Right atrium auricular region (tissue), 2 donors: ENCODE results near the gene FAM184A. TPM values are rescaled to one million over a fixed set of nuclear protein-coding genes. Genes with fewer than 3 reads are reported as not detected.

Source experiments
- DNase-seq: peaks from one replicate; pipeline ENCODE4 v3.0.0-alpha.2; 2019; ENCODE audit warnings: low spot score
- H3K27ac ChIP-seq, 2 donors: fragments of 200-600 bp; sonication (generic); 1 replicate in 1 of 2; 2 replicates in 1 of 2; pipeline ENCODE4 v1.5.1; 2016 to 2019
- H3K27me3 ChIP-seq, 2 donors: fragments of 200-600 bp; sonication (generic); one replicate each; pipeline versions ENCODE4 v1.5.1 to v1.6.0; 2017 to 2019
- H3K36me3 ChIP-seq: fragments of 200-600 bp; sonication (generic); one replicate; pipeline ENCODE4 v1.5.1; 2016
- H3K4me1 ChIP-seq, 2 donors: fragments of 200-600 bp; sonication (generic); one replicate each; pipeline versions ENCODE4 v1.5.1 to v1.6.0; 2017 to 2019
- H3K4me3 ChIP-seq, 2 donors: fragments of 200-600 bp; sonication (generic); 1 replicate in 1 of 2; 2 replicates in 1 of 2; pipeline ENCODE4 v1.5.1; 2017 to 2019; ENCODE audit warnings: mild to moderate bottlenecking in 1 of 2, moderate library complexity in 1 of 2
- H3K9me3 ChIP-seq, 2 donors: fragments of 200-600 bp; sonication (generic); one replicate each; pipeline ENCODE4 v1.5.1; 2019
- total RNA-seq, 2 donors: library from RNA; depleted of rRNA; stranded (reverse); fragments of >200 nt; gene quantifications; one replicate each; pipeline ENCODE4 v1.1.0, GENCODE V29; 2016
- TF ChIP-seq, protein P1 (sequence below), 2 donors: fragments of 200-600 bp; sonication (generic); IDR thresholded peaks; one replicate each; pipeline ENCODE4 v1.5.1; 2019; ENCODE audit warnings: antibody characterized with exemption in 2 of 2

Gene FAM184A
- total RNA-seq, 2 donors from 2014 or later = 1.3 to 2.2 TPM

DNA sequence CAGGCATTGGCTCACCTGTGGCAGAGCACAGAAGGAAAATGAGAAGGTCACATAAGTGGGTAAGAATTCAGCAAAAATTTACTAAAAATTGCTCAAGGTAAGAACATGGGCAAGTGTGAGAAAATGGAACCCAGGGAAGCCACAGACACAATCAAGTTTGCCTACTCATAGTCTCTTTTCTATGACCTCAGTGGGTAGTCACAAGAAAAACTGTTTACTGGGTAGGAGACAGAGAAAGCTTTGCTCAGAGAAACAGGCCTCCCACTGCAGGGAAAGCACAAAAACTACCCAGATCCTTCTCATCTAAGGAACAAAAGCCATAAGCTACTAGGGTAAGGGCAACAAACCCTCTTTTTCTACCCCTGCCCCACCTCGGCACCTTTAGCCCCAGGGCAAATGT lies 35.2 kb downstream of the FAM184A start:
- Histone ChIP-seq H3K36me3 (no peaks in the 10 kb centered on the region), H3K4me1 (no peaks in the 10 kb centered on the region), H3K27ac (no peak overlapping the region), H3K9me3 (no peaks in the 10 kb centered on the region), H3K27me3 (no peaks in the 10 kb centered on the region), H3K4me3 (no peak overlapping the region)
- TF ChIP-seq, protein P1, sequence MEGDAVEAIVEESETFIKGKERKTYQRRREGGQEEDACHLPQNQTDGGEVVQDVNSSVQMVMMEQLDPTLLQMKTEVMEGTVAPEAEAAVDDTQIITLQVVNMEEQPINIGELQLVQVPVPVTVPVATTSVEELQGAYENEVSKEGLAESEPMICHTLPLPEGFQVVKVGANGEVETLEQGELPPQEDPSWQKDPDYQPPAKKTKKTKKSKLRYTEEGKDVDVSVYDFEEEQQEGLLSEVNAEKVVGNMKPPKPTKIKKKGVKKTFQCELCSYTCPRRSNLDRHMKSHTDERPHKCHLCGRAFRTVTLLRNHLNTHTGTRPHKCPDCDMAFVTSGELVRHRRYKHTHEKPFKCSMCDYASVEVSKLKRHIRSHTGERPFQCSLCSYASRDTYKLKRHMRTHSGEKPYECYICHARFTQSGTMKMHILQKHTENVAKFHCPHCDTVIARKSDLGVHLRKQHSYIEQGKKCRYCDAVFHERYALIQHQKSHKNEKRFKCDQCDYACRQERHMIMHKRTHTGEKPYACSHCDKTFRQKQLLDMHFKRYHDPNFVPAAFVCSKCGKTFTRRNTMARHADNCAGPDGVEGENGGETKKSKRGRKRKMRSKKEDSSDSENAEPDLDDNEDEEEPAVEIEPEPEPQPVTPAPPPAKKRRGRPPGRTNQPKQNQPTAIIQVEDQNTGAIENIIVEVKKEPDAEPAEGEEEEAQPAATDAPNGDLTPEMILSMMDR (IDR thresholded peaks at IDR 0.05) = no peak
- DNase-seq = no peak

- Histone ChIP-seq H3K9me3 (no peaks in the 10 kb centered on the region), H3K4me3 (no peak overlapping the region), H3K36me3 (no peaks in the 10 kb centered on the region), H3K27ac (no peak overlapping the region), H3K4me1 (no peaks in the 10 kb centered on the region), H3K27me3 (no peaks in the 10 kb centered on the region)
- DNase-seq = no peak
- TF ChIP-seq, protein P1 (IDR thresholded peaks at IDR 0.05) = no peak
Measured at GRCh38 chr6:119040636-119041035, 37.8 kb downstream of the FAM184A start.

DNA sequence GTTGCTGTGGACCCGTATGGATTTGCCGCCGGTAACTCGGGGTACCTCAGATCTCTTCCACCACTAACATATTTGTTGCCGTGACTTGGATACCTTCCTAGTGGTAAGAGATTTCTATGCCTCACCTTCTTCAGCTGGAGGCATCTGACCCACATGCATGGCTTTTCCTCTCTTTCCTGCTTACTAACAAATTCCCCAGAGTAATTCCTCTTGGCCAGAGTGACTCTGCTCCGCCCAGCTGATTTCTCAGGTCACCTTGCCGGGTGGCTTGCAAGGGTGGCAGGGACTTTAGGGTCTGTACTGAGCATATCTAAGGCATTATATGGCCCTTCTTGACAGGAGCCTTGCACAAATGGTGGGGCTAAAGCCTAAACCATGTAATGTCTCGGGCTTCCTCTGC lies 38.2 kb downstream of the FAM184A start:
- H3K4me3 ChIP-seq = no peak overlapping the region
- no peak overlapping the region for H3K27ac ChIP-seq
- TF ChIP-seq, protein P1 (IDR thresholded peaks at IDR 0.05) = no peak
- H3K9me3 ChIP-seq = no peaks in the 10 kb centered on the region
- H3K27me3 ChIP-seq = no peaks in the 10 kb centered on the region
- peaks cover 0 to 2% of the 10 kb centered on the region in 2 donors for H3K4me1 ChIP-seq
- no peaks in the 10 kb centered on the region for H3K36me3 ChIP-seq
- no peak for DNase-seq

DNA sequence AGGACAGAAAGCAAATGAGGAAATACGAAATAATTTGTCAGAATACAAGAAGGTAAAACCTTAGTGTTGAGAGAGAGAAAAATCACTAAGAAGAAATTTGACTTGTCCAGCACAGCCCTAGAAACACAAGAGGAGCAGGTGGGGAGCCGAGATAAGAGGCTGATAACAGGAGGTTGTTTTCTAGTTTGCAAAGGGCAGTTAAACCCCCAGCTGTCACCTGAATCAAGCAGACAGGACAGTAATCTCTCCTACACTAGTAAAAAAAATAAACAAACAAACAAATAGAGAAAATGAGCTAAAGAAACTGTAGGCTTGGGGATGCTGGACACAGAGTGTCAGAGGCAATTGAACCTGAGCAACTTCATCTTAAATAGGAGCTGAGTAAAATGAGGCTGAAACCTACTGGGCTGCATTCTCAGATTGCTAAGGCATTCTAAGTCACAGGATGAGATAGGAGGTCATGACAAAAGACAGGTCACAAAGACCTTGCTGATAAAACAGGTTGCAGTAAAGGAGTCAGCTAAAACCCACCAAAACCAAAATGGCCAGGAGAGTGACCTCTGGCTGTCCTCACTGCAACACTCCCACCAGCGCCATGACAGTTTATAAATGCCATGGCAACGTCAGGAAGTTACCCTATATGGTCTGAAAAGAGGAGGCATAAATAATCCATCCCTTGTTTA lies 40.4 kb downstream of the FAM184A start:
- H3K4me3 ChIP-seq = no peak overlapping the region
- peaks cover 0 to 3% of the 10 kb centered on the region in 2 donors for H3K4me1 ChIP-seq
- DNase-seq = no peak
- TF ChIP-seq, protein P1 (IDR thresholded peaks at IDR 0.05) = no peak
- no peaks in the 10 kb centered on the region for H3K9me3 ChIP-seq
- H3K27me3 ChIP-seq = no peaks in the 10 kb centered on the region
- no peak overlapping the region for H3K27ac ChIP-seq
- no peaks in the 10 kb centered on the region for H3K36me3 ChIP-seq

DNA sequence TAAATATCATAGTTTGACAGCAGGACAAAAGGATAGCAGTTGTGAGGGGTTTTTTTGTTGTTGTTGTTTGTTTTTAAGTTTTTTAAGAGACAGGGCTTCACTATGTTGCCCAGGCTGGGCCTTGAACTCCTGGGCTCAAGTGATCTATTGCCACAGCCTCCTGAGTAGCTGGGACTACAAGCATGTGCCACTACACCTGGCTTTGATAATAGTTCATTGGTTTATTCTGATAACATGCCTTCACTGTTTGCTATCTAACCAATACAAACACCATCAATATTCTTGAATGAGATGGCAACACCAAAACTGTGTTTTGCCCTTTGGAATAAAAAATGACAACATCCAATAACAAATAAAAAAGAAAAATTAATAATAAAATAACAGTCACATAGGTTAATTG lies 41.2 kb downstream of the FAM184A start:
- Histone ChIP-seq H3K9me3 (no peaks in the 10 kb centered on the region), H3K4me1 (peaks cover 0 to 3% of the 10 kb centered on the region in 2 donors), H3K27me3 (no peaks in the 10 kb centered on the region), H3K36me3 (no peaks in the 10 kb centered on the region), H3K27ac (no peak overlapping the region), H3K4me3 (no peak overlapping the region)
- no peak for DNase-seq
- TF ChIP-seq, protein P1 (IDR thresholded peaks at IDR 0.05) = no peak

- Histone ChIP-seq H3K27ac (no peak overlapping the region), H3K36me3 (no peaks in the 10 kb centered on the region), H3K4me3 (no peak overlapping the region), H3K4me1 (peaks cover 0 to 3% of the 10 kb centered on the region in 2 donors), H3K9me3 (no peaks in the 10 kb centered on the region), H3K27me3 (no peaks in the 10 kb centered on the region)
- no peak for DNase-seq
- TF ChIP-seq, protein P1 (IDR thresholded peaks at IDR 0.05) = no peak
Measured at GRCh38 chr6:119036081-119036480, 42.4 kb downstream of the FAM184A start.
